Right atrium auricular region (tissue), 2 donors: ENCODE results near the gene NPFFR1. TPM values are rescaled to one million over a fixed set of nuclear protein-coding genes. Genes with fewer than 3 reads are reported as not detected.

Experiments
- DNase-seq: peaks from one replicate; pipeline ENCODE4 v3.0.0-alpha.2; 2019; ENCODE audit warnings: low spot score
- H3K27ac ChIP-seq, 2 donors: fragments of 200-600 bp; sonication (generic); 1 replicate in 1 of 2; 2 replicates in 1 of 2; pipeline ENCODE4 v1.5.1; 2016 to 2019
- H3K27me3 ChIP-seq, 2 donors: fragments of 200-600 bp; sonication (generic); one replicate each; pipeline versions ENCODE4 v1.5.1 to v1.6.0; 2017 to 2019
- H3K36me3 ChIP-seq: fragments of 200-600 bp; sonication (generic); one replicate; pipeline ENCODE4 v1.5.1; 2016
- H3K4me1 ChIP-seq, 2 donors: fragments of 200-600 bp; sonication (generic); one replicate each; pipeline versions ENCODE4 v1.5.1 to v1.6.0; 2017 to 2019
- H3K4me3 ChIP-seq, 2 donors: fragments of 200-600 bp; sonication (generic); 1 replicate in 1 of 2; 2 replicates in 1 of 2; pipeline ENCODE4 v1.5.1; 2017 to 2019; ENCODE audit warnings: mild to moderate bottlenecking in 1 of 2, moderate library complexity in 1 of 2
- H3K9me3 ChIP-seq, 2 donors: fragments of 200-600 bp; sonication (generic); one replicate each; pipeline ENCODE4 v1.5.1; 2019
- CTCF ChIP-seq, 2 donors: fragments of 200-600 bp; sonication (generic); IDR thresholded peaks; one replicate each; pipeline ENCODE4 v1.5.1; 2019; ENCODE audit warnings: antibody characterized with exemption in 2 of 2
- total RNA-seq, 2 donors: library from RNA; depleted of rRNA; stranded (reverse); fragments of >200 nt; gene quantifications; one replicate each; pipeline ENCODE4 v1.1.0, GENCODE V29; 2016

The NPFFR1 gene
- total RNA-seq = under 1 TPM in 1 of 2 donors, not detected in 1; 0.47 TPM

GRCh38 chr10:70283445-70284399 lies at the start of gene NPFFR1:
Gene NPFFR1 (minus strand): TSS chr10:70284004. CDS start chr10:70283676, 328 bp downstream.
- H3K36me3 ChIP-seq = no peaks in the 10 kb centered on the region
- H3K9me3 ChIP-seq = no peaks in the 10 kb centered on the region
- DNase-seq = no peak
- peak in 1 of 2 donors; percentile 43 for TF ChIP-seq CTCF (IDR thresholded peaks at IDR 0.05)
- H3K27me3 ChIP-seq = peaks cover 0 to 8% of the 10 kb centered on the region in 2 donors
- peak within 1 kb of the TSS; percentile 37 to 44 for H3K4me3 ChIP-seq
- H3K4me1 ChIP-seq = peaks cover 0 to 10% of the 10 kb centered on the region in 2 donors
- no peak within 1 kb of the TSS for H3K27ac ChIP-seq

GRCh38 chr10:70333268-70333667 lies 49.5 kb upstream of the NPFFR1 start:
- H3K4me3 ChIP-seq = no peak overlapping the region
- DNase-seq = no peak
- H3K27me3 ChIP-seq = no peaks in the 10 kb centered on the region
- H3K27ac ChIP-seq = peak overlapping the region; percentile 72 to 88
- no peaks in the 10 kb centered on the region for H3K36me3 ChIP-seq
- H3K4me1 ChIP-seq = peaks cover 0 to 57% of the 10 kb centered on the region in 2 donors
- no peaks in the 10 kb centered on the region for H3K9me3 ChIP-seq
- no peak for TF ChIP-seq CTCF (IDR thresholded peaks at IDR 0.05)

GRCh38 chr10:70331486-70332268 lies 47.9 kb upstream of the NPFFR1 start:
- Histone ChIP-seq H3K36me3 (no peaks in the 10 kb centered on the region), H3K9me3 (no peaks in the 10 kb centered on the region), H3K27ac (peak overlapping the region; percentile 72 to 88), H3K4me3 (no peak overlapping the region), H3K4me1 (peaks cover 0 to 56% of the 10 kb centered on the region in 2 donors), H3K27me3 (no peaks in the 10 kb centered on the region)
- DNase-seq = peak; percentile 66
- peak; percentile 35 to 69 for TF ChIP-seq CTCF (IDR thresholded peaks at IDR 0.05)

- no peak for TF ChIP-seq CTCF (IDR thresholded peaks at IDR 0.05)
- peaks cover 0 to 50% of the 10 kb centered on the region in 2 donors for H3K4me1 ChIP-seq
- H3K36me3 ChIP-seq = no peaks in the 10 kb centered on the region
- H3K27me3 ChIP-seq = no peaks in the 10 kb centered on the region
- H3K9me3 ChIP-seq = no peaks in the 10 kb centered on the region
- DNase-seq = no peak
- no peak overlapping the region for H3K4me3 ChIP-seq
- H3K27ac ChIP-seq = peak overlapping the region; percentile 72 to 88
Observed at GRCh38 chr10:70331160-70331485, 47.3 kb upstream of the NPFFR1 start.

GRCh38 chr10:70330671-70331070 lies 46.9 kb upstream of the NPFFR1 start:
- DNase-seq = no peak
- H3K27me3 ChIP-seq = no peaks in the 10 kb centered on the region

More at GRCh38 chr10:70330671-70331070, 46.9 kb upstream of the NPFFR1 start:
- no peak overlapping the region for H3K4me3 ChIP-seq
- no peaks in the 10 kb centered on the region for H3K36me3 ChIP-seq
- no peaks in the 10 kb centered on the region for H3K9me3 ChIP-seq
- H3K27ac ChIP-seq = peak overlapping the region; percentile 72 to 88
- H3K4me1 ChIP-seq = peaks cover 0 to 46% of the 10 kb centered on the region in 2 donors
- no peak for TF ChIP-seq CTCF (IDR thresholded peaks at IDR 0.05)
